ENCODE measurements around the gene RCOR1.

DNA sequence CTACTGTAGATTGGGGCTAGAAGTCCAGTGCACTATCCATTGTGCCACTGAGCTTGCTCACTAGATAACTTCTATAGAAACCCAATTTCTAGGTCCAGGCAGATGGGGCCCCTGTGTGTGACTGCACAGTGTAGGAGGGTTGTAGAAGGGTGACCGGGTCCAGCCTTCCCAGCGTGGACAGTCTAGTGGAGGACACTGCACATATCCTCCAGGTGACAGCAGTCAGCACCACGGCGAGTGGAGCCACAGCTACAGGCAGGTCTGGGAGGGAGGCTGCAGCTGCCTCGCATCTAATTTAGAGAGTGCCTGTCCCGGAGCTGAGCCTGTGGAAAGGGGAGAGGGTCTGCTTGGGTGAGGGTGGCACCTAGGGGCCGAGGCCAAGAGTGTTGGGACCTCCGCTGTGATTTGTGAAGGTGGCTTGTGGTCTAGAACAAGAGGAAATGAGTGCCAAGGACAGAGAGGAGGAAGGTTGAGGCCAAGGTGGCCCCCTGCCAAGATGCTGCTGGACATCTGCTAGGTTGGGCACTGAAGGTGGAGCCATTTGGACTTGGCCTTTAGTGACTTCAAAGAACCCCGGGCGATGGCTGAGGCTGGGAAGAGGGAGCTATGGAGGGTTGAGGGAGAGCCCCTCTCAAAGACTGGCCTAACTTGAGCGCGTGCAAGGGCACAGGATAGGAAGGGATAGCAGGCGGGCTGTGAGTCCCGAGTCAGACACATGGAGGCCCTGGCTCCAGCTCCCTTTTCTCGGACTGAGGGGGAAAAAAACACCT lies 138.8 kb downstream of the RCOR1 start:
- TF ChIP-seq POLR2AphosphoS5 (IDR thresholded peaks at IDR 0.05) (no peak), POLR2A (IDR thresholded peaks at IDR 0.05) (no peak)
- TF ChIP-seq, protein P1, sequence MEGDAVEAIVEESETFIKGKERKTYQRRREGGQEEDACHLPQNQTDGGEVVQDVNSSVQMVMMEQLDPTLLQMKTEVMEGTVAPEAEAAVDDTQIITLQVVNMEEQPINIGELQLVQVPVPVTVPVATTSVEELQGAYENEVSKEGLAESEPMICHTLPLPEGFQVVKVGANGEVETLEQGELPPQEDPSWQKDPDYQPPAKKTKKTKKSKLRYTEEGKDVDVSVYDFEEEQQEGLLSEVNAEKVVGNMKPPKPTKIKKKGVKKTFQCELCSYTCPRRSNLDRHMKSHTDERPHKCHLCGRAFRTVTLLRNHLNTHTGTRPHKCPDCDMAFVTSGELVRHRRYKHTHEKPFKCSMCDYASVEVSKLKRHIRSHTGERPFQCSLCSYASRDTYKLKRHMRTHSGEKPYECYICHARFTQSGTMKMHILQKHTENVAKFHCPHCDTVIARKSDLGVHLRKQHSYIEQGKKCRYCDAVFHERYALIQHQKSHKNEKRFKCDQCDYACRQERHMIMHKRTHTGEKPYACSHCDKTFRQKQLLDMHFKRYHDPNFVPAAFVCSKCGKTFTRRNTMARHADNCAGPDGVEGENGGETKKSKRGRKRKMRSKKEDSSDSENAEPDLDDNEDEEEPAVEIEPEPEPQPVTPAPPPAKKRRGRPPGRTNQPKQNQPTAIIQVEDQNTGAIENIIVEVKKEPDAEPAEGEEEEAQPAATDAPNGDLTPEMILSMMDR (IDR thresholded peaks at IDR 0.05), result no peak

All from upper lobe of left lung (tissue), 4 donors.